Small intestine (tissue), 7 donors: ENCODE data around the gene GRIK3. TPM values are rescaled to one million over a fixed set of nuclear protein-coding genes. Genes with fewer than 3 reads are reported as not detected.

Experiments used
- DNase-seq, 2 donors: peaks; one replicate each; pipeline versions ENCODE4 v3.0.0 to v3.0.0-alpha.2; 2013
- FAIRE-seq: peaks from 2 replicates; lab custom pipeline; 2012; peaks lifted over from hg19 to GRCh38; lab: Jason Lieb, UNC
- H3K27ac ChIP-seq, 3 donors: one replicate each; pipeline ENCODE4 v1.5.1; 2013; ENCODE audit warnings: low read length in 2 of 3, mild to moderate bottlenecking in 2 of 3, control low read depth in 1 of 3, inconsistent platforms in 1 of 3, low read depth in 1 of 3, moderate library complexity in 1 of 3
- H3K27me3 ChIP-seq, 3 donors: one replicate each; pipeline ENCODE4 v1.6.1; 2013; ENCODE audit warnings: low read length in 3 of 3, inconsistent platforms in 1 of 3; ENCODE audit not compliant: control insufficient read depth in 3 of 3, insufficient read depth in 3 of 3
- H3K36me3 ChIP-seq, 3 donors: one replicate each; pipeline ENCODE4 v1.6.1; 2013; ENCODE audit warnings: low read length in 3 of 3, inconsistent platforms in 1 of 3, low read depth in 1 of 3, mild to moderate bottlenecking in 1 of 3, moderate library complexity in 1 of 3; ENCODE audit not compliant: control insufficient read depth in 3 of 3, insufficient read depth in 2 of 3
- H3K4me1 ChIP-seq, 3 donors: one replicate each; pipeline ENCODE4 v1.6.1; 2013; ENCODE audit warnings: low read length in 2 of 3, inconsistent platforms in 1 of 3, low read depth in 1 of 3, mild to moderate bottlenecking in 1 of 3, moderate library complexity in 1 of 3; ENCODE audit not compliant: control insufficient read depth in 3 of 3, insufficient read depth in 2 of 3
- H3K4me3 ChIP-seq, 3 donors: one replicate each; pipeline ENCODE4 v1.5.1; 2013; ENCODE audit warnings: low read length in 3 of 3, control low read depth in 1 of 3, inconsistent platforms in 1 of 3, low read depth in 1 of 3, mild to moderate bottlenecking in 1 of 3, moderate library complexity in 1 of 3
- H3K9me3 ChIP-seq, 2 donors: one replicate each; pipeline ENCODE4 v1.6.1; 2013; ENCODE audit warnings: low read depth in 1 of 2, low read length in 1 of 2; ENCODE audit not compliant: control insufficient read depth in 2 of 2, insufficient read depth in 1 of 2
- WGBS, 3 donors: extraction: QIAGEN DNeasy Blood & Tissue Kit; methylation state at CpG; one replicate each; pipeline ENCODE4 v1.1.7; 2013; 5-methylcytosine and 5-hydroxymethylcytosine counted together
- polyA plus RNA-seq, 4 donors: library from polyadenylated mRNA; stranded (reverse) in 3 of 4; unstranded in 1 of 4; fragments of 200-250 nt in 3 of 4; fragments of 120-200 nt in 1 of 4; gene quantifications; one replicate each; pipeline versions ENCODE4 v1.2.1 to v1.2.3, GENCODE V29; 2013
- donor health status: healthy with polysubstance abuse.
- donor health status: control.
- donor health status: control.
- donor health status: Bipolar disorder and iron deficiency.
- donor health status: healthy.

The GRIK3 gene
- polyA plus RNA-seq, 4 donors, result 0.81 to 1.9 TPM; not detected in 2

GRCh38 chr1:37017720-37018119 is 16.6 kb downstream of the GRIK3 start:
- no peaks in the 10 kb centered on the region for H3K36me3 ChIP-seq
- 43 to 55% (median 53%) methylated on average over 4 of the region's 4 CpGs for WGBS, 3 donors
- H3K9me3 ChIP-seq, result peaks cover 0 to 3% of the 10 kb centered on the region in 2 donors
- H3K4me1 ChIP-seq, result no peaks in the 10 kb centered on the region
- H3K27ac ChIP-seq, result no peak overlapping the region
- no peak for DNase-seq
- peaks cover 0 to 3% (median 0%) of the 10 kb centered on the region in 3 donors for H3K27me3 ChIP-seq
- no peak overlapping the region for H3K4me3 ChIP-seq
- FAIRE-seq, result no peak

- DNase-seq, result no peak
- no peaks in the 10 kb centered on the region for H3K4me1 ChIP-seq
- peaks cover 0 to 3% of the 10 kb centered on the region in 2 donors for H3K9me3 ChIP-seq
- H3K27me3 ChIP-seq, result peaks cover 0 to 3% (median 2%) of the 10 kb centered on the region in 3 donors
- no peaks in the 10 kb centered on the region for H3K36me3 ChIP-seq
- H3K4me3 ChIP-seq, result no peak overlapping the region
- no peak for FAIRE-seq
- no peak overlapping the region for H3K27ac ChIP-seq
Observed at GRCh38 chr1:37016121-37016520, 18.2 kb downstream of the GRIK3 start.

- no peaks in the 10 kb centered on the region for H3K36me3 ChIP-seq
- FAIRE-seq, result no peak
- no peak overlapping the region for H3K27ac ChIP-seq
- H3K4me1 ChIP-seq, result no peaks in the 10 kb centered on the region
- peaks cover 0 to 3% of the 10 kb centered on the region in 2 donors for H3K9me3 ChIP-seq
- peaks cover 0 to 3% (median 2%) of the 10 kb centered on the region in 3 donors for H3K27me3 ChIP-seq
- DNase-seq, result no peak
- no peak overlapping the region for H3K4me3 ChIP-seq
- 72 to 79% (median 75%) methylated on average over 7 of the region's 7 CpGs for WGBS, 3 donors
Observed at GRCh38 chr1:37015713-37016112, 18.6 kb downstream of the GRIK3 start.

- WGBS, 3 donors, result 56 to 62% (median 56%) methylated on average over 6 of the region's 6 CpGs
- Histone ChIP-seq H3K4me1 (no peaks in the 10 kb centered on the region), H3K27ac (no peak overlapping the region), H3K9me3 (no peaks in the 10 kb centered on the region), H3K27me3 (peaks cover 0 to 2% (median 0%) of the 10 kb centered on the region in 3 donors), H3K36me3 (no peaks in the 10 kb centered on the region), H3K4me3 (no peak overlapping the region)
- DNase-seq (no peak), FAIRE-seq (no peak)
Observed at GRCh38 chr1:37012226-37012625, 22.1 kb downstream of the GRIK3 start.

GRCh38 chr1:37010011-37010410 is 24.3 kb downstream of the GRIK3 start:
- FAIRE-seq, result no peak
- WGBS, 3 donors, result 46 to 60% (median 48%) methylated on average over 4 of the region's 4 CpGs
- no peak overlapping the region for H3K27ac ChIP-seq

GRCh38 chr1:37009521-37009920 is 24.8 kb downstream of the GRIK3 start:
- Histone ChIP-seq H3K4me1 (no peaks in the 10 kb centered on the region), H3K4me3 (no peak overlapping the region), H3K36me3 (no peaks in the 10 kb centered on the region), H3K27me3 (peaks cover 0 to 2% (median 0%) of the 10 kb centered on the region in 3 donors), H3K9me3 (no peaks in the 10 kb centered on the region), H3K27ac (no peak overlapping the region)
- FAIRE-seq (no peak), DNase-seq (no peak)
- WGBS, 3 donors, result 43 to 58% (median 51%) methylated on average over 5 of the region's 5 CpGs

More at GRCh38 chr1:37010011-37010410, 24.3 kb downstream of the GRIK3 start:
- Histone ChIP-seq H3K4me1 (no peaks in the 10 kb centered on the region), H3K4me3 (no peak overlapping the region), H3K9me3 (no peaks in the 10 kb centered on the region), H3K36me3 (no peaks in the 10 kb centered on the region), H3K27me3 (peaks cover 0 to 2% (median 0%) of the 10 kb centered on the region in 3 donors)
- no peak for DNase-seq

- no peaks in the 10 kb centered on the region for H3K27me3 ChIP-seq
- peak; percentile 3 to 8 for DNase-seq
- no peak overlapping the region for H3K27ac ChIP-seq
- H3K4me3 ChIP-seq, result no peak overlapping the region
- no peaks in the 10 kb centered on the region for H3K4me1 ChIP-seq
- no peak for FAIRE-seq
- no peaks in the 10 kb centered on the region for H3K9me3 ChIP-seq
- no peaks in the 10 kb centered on the region for H3K36me3 ChIP-seq
- 30 to 57% (median 47%) methylated on average over 11 of the region's 11 CpGs for WGBS, 3 donors
Observed at GRCh38 chr1:37006132-37006868, 28.0 kb downstream of the GRIK3 start.

GRCh38 chr1:37002898-37003297 is 31.4 kb downstream of the GRIK3 start:
- Histone ChIP-seq H3K9me3 (no peaks in the 10 kb centered on the region), H3K27me3 (no peaks in the 10 kb centered on the region), H3K4me3 (no peak overlapping the region), H3K36me3 (no peaks in the 10 kb centered on the region), H3K4me1 (no peaks in the 10 kb centered on the region), H3K27ac (no peak overlapping the region)
- 84 to 89% (median 89%) methylated on average over 3 of the region's 3 CpGs for WGBS, 3 donors
- no peak for DNase-seq
- no peak for FAIRE-seq
